H1 (cell line): ENCODE data around the gene YWHAE. TPM values are rescaled to one million over a fixed set of nuclear protein-coding genes. Genes with fewer than 3 reads are reported as not detected.

Experiments used
- CTCF ChIA-PET: fragments of 300-600 bp; sonication (Branson Sonifier 250); formaldehyde crosslinking; loops from one replicate; lab custom pipeline; 2021; ENCODE audit not compliant: partially characterized antibody; lab: Charles Lee
- POLR2A ChIA-PET: fragments of 300-600 bp; sonication (Branson Sonifier 250); formaldehyde crosslinking; loops from one replicate; lab custom pipeline; 2021; ENCODE audit warnings: inconsistent platforms; ENCODE audit not compliant: partially characterized antibody; lab: Charles Lee
- DNase-seq, 2 experiments: peaks; one replicate each; pipeline versions ENCODE4 v3.0.0 to v3.0.0-alpha.2; 2010 to 2022; ENCODE audit warnings: low spot score in 2 of 2, low read depth in 1 of 2, mixed read lengths in 1 of 2
- FAIRE-seq: peaks from 2 replicates; lab custom pipeline; 2011; peaks lifted over from hg19 to GRCh38; lab: Jason Lieb, UNC
- H2AFZ ChIP-seq: 2 replicates; pipeline ENCODE4 v1.8.1; 2012; ENCODE audit warnings: low read length, inconsistent platforms
- H2AK5ac ChIP-seq: 2 replicates; pipeline ENCODE4 v1.6.1; 2013; ENCODE audit warnings: low read depth, low read length
- H2BK120ac ChIP-seq: replicated peaks from 2 replicates; pipeline ENCODE3; 2013; ENCODE audit warnings: low read depth, low read length, inconsistent platforms
- H2BK12ac ChIP-seq: 2 replicates; pipeline ENCODE4 v1.6.1; 2013; ENCODE audit warnings: low read depth, low read length
- H2BK15ac ChIP-seq: 2 replicates; pipeline ENCODE4 v1.6.1; 2013; ENCODE audit warnings: low read length
- H2BK20ac ChIP-seq: 2 replicates; pipeline ENCODE4 v1.6.1; 2013; ENCODE audit warnings: low read length
- H2BK5ac ChIP-seq: 2 replicates; pipeline ENCODE4 v1.6.1; 2013; ENCODE audit warnings: low read depth, low read length
- H3K14ac ChIP-seq: 2 replicates; pipeline ENCODE4 v1.6.1; 2013; ENCODE audit warnings: inconsistent platforms; ENCODE audit not compliant: insufficient read length
- H3K18ac ChIP-seq: 2 replicates; pipeline ENCODE4 v1.6.1; 2013; ENCODE audit warnings: low read length; ENCODE audit errors: extremely low read depth
- H3K23ac ChIP-seq: 2 replicates; pipeline ENCODE4 v1.6.1; 2013; ENCODE audit warnings: inconsistent platforms; ENCODE audit not compliant: insufficient read length
- H3K23me2 ChIP-seq: 2 replicates; pipeline ENCODE4 v1.6.1; 2013; ENCODE audit warnings: low read depth, low read length
- H3K27ac ChIP-seq: 2 replicates; pipeline ENCODE4 v1.6.1; 2011; ENCODE audit warnings: low read depth, low read length, inconsistent platforms
- H3K27me3 ChIP-seq, 4 experiments: replicated peaks in 1 of 4; 1 replicate in 1 of 4; 2 replicates in 3 of 4; pipeline versions ENCODE4 v1.6.1 to v1.8.1; 2011 to 2013; ENCODE audit warnings: low read length in 3 of 4, mild to moderate bottlenecking in 3 of 4, inconsistent platforms in 2 of 4, mixed read lengths in 2 of 4, moderate library complexity in 1 of 4; ENCODE audit not compliant: control insufficient read depth in 3 of 4, insufficient read depth in 3 of 4; ENCODE audit errors: extremely low read depth in 1 of 4
- H3K36me3 ChIP-seq, 4 experiments: 2 replicates each; pipeline versions ENCODE4 v1.6.1 to v1.8.1; 2011 to 2013; ENCODE audit warnings: mild to moderate bottlenecking in 4 of 4, low read length in 3 of 4, moderate library complexity in 2 of 4, control low read depth in 1 of 4, inconsistent platforms in 1 of 4; ENCODE audit not compliant: insufficient read depth in 4 of 4, control insufficient read depth in 2 of 4
- H3K4ac ChIP-seq: replicated peaks from 2 replicates; pipeline ENCODE3; 2013; ENCODE audit warnings: low read length, low read depth, mixed read lengths, inconsistent platforms; ENCODE audit not compliant: insufficient read length
- H3K4me1 ChIP-seq, 4 experiments: replicated peaks in 1 of 4; 1 replicate in 1 of 4; 2 replicates in 3 of 4; pipeline versions ENCODE4 v1.6.1 to v1.8.1; 2011 to 2013; ENCODE audit warnings: low read length in 3 of 4, inconsistent platforms in 2 of 4, mixed read lengths in 1 of 4; ENCODE audit not compliant: insufficient read depth in 4 of 4, control insufficient read depth in 3 of 4
- H3K4me2 ChIP-seq, 2 experiments: 2 replicates each; pipeline versions ENCODE4 v1.6.1 to v1.8.1; 2011 to 2013; ENCODE audit warnings: low read depth in 2 of 2, low read length in 2 of 2, control low read depth in 1 of 2, inconsistent platforms in 1 of 2, mild to moderate bottlenecking in 1 of 2; ENCODE audit not compliant: insufficient read depth in 1 of 2
- H3K4me3 ChIP-seq, 4 experiments: fragments of 200-600, 300-600 bp in 1 of 4; sonication (generic), shearing (Covaris generic), sonication (Bioruptor Twin) in 1 of 4; 2 replicates each; pipeline versions ENCODE4 v1.5.1 to v1.8.1; 2011 to 2016; ENCODE audit warnings: low read length in 4 of 4, low read depth in 3 of 4, control low read depth in 2 of 4, inconsistent platforms in 2 of 4, mild to moderate bottlenecking in 2 of 4, mixed read lengths in 1 of 4, moderate library complexity in 1 of 4; ENCODE audit not compliant: insufficient read depth in 2 of 4; ENCODE audit errors: extremely low read depth in 1 of 4
- H3K56ac ChIP-seq: replicated peaks from 2 replicates; pipeline ENCODE3; 2013; ENCODE audit warnings: low read depth, mild to moderate bottlenecking, mixed read lengths, low read length, inconsistent platforms; ENCODE audit not compliant: insufficient read length
- H3K79me1 ChIP-seq: 2 replicates; pipeline ENCODE4 v1.6.1; 2013; ENCODE audit warnings: low read depth, low read length, control low read depth
- H3K79me2 ChIP-seq, 2 experiments: 2 replicates each; pipeline versions ENCODE4 v1.6.1 to v1.8.1; 2012 to 2013; ENCODE audit warnings: low read length in 2 of 2, mild to moderate bottlenecking in 2 of 2, inconsistent platforms in 1 of 2; ENCODE audit not compliant: insufficient read depth in 2 of 2, control insufficient read depth in 1 of 2
- H3K9ac ChIP-seq, 4 experiments: replicated peaks in 1 of 4; 1 replicate in 1 of 4; 2 replicates in 3 of 4; pipeline versions ENCODE4 v1.6.1 to v1.8.1; 2011 to 2013; ENCODE audit warnings: low read depth in 3 of 4, low read length in 3 of 4, control low read depth in 2 of 4, mild to moderate bottlenecking in 2 of 4, moderate library complexity in 2 of 4, inconsistent platforms in 1 of 4; ENCODE audit errors: extremely low read depth in 1 of 4
- H3K9me3 ChIP-seq, 2 experiments: 2 replicates each; pipeline versions ENCODE4 v1.6.1 to v1.8.1; 2012 to 2013; ENCODE audit warnings: mild to moderate bottlenecking in 2 of 2, moderate library complexity in 2 of 2, control low read depth in 1 of 2, inconsistent platforms in 1 of 2, low read depth in 1 of 2, low read length in 1 of 2, mixed read lengths in 1 of 2; ENCODE audit not compliant: insufficient read depth in 2 of 2
- H4K20me1 ChIP-seq, 2 experiments: replicated peaks in 1 of 2; 2 replicates each; pipeline versions ENCODE3 to v1.8.1; 2011 to 2013; ENCODE audit warnings: inconsistent platforms in 2 of 2, low read length in 2 of 2, mild to moderate bottlenecking in 1 of 2; ENCODE audit not compliant: insufficient read depth in 2 of 2, control insufficient read depth in 1 of 2
- H4K5ac ChIP-seq: 2 replicates; pipeline ENCODE4 v1.6.1; 2013; ENCODE audit warnings: low read length, low read depth, mixed read lengths, inconsistent platforms; ENCODE audit not compliant: insufficient read length
- H4K8ac ChIP-seq: 2 replicates; pipeline ENCODE4 v1.8.0; 2013; ENCODE audit warnings: mild to moderate bottlenecking, moderate library complexity, low read length, inconsistent platforms; ENCODE audit not compliant: insufficient read depth; ENCODE audit errors: extremely low read depth
- H4K91ac ChIP-seq: replicated peaks from 2 replicates; pipeline ENCODE3; 2013; ENCODE audit warnings: low read length, mixed read lengths, inconsistent platforms; ENCODE audit not compliant: insufficient read length
- EZH2 ChIP-seq: fragments of 200-600 bp; sonication (generic); IDR thresholded peaks from 2 replicates; pipeline ENCODE4 v1.7.1; 2012; ENCODE audit warnings: low read depth, mild to moderate bottlenecking, moderate library complexity, low read length, inconsistent platforms; ENCODE audit not compliant: severe bottlenecking
- RFX5 ChIP-seq: IDR thresholded peaks from 2 replicates; pipeline ENCODE4 v1.6.1; 2011; ENCODE audit warnings: low read depth, low read length, improper control_type of control experiment, borderline replicate concordance
- SUZ12 ChIP-seq: fragments of 200-600 bp; sonication (generic); IDR thresholded peaks from 2 replicates; pipeline ENCODE4 v1.6.1; 2012; ENCODE audit warnings: mild to moderate bottlenecking, inconsistent platforms, low read length, moderate library complexity, mixed read lengths
- WGBS, 2 experiments: shearing (Covaris generic) in 1 of 2; methylation state at CpG; one replicate each; pipeline versions ENCODE4 v1.1.6 to v1.1.7; 2013 to 2015; ENCODE audit warnings: low lambda C conversion rate in 2 of 2, mixed read lengths in 2 of 2, inconsistent platforms in 1 of 2, low coverage in 1 of 2, missing lambda C conversion rate in 1 of 2; ENCODE audit not compliant: insufficient replicate concordance in 2 of 2, insufficient coverage in 1 of 2, insufficient read length in 1 of 2; ENCODE audit errors: extremely low coverage in 1 of 2, missing lambda C conversion rate in 1 of 2; 5-methylcytosine and 5-hydroxymethylcytosine counted together
- polyA plus RNA-seq, 7 experiments: library from polyadenylated mRNA; depleted of rRNA in 3 of 7; stranded (reverse) in 5 of 7; unstranded in 2 of 7; fragments of >200 nt in 5 of 7; fragments of 200-250 nt in 2 of 7; gene quantifications; 1 replicate in 5 of 7; 2 replicates in 1 of 7; 4 replicates in 1 of 7; pipeline versions ENCODE4 v1.2.1 to v1.2.3, GENCODE V29; 2011 to 2013; ENCODE audit warnings: missing spikeins in 2 of 7, mixed read lengths in 2 of 7
- total RNA-seq: library from RNA; stranded (reverse); fragmentation: NEBNext Ultra II Directional; extraction: Animal tissue kit (Norgen Biotek cat#: 25700); gene quantifications from 2 replicates; pipeline ENCODE4 v1.2.1, GENCODE V29; 2021

Gene YWHAE
- total and polyA plus RNA-seq, 2 of the 8 experiments (the other 6 are each of a cell fraction or from before 2014, with no cell fraction given): 559 to 1,186 TPM

GRCh38 chr17:1420981-1421380, 21.0 kb upstream of the YWHAE start:
- Histone ChIP-seq H2AK5ac (no peak overlapping the region), H3K9ac (no peak overlapping the region), H3K18ac (no peak overlapping the region), H3K23ac (no peak overlapping the region), H2BK15ac (no peak overlapping the region), H2AFZ (no peak overlapping the region), H3K27ac (no peak overlapping the region), H4K5ac (no peak overlapping the region), H4K20me1 (peaks cover 0 to 8% of the 10 kb centered on the region in 2 experiments), H3K14ac (no peak overlapping the region), H2BK20ac (no peak overlapping the region), H3K4me2 (no peak overlapping the region), H3K36me3 (peaks cover 0 to 31% (median 21%) of the 10 kb centered on the region in 4 experiments; a peak in 7 of 8 replicates), H4K8ac (no peak overlapping the region), H3K56ac (no peak overlapping the region), H3K9me3 (no peaks in the 10 kb centered on the region), H3K4me3 (no peak overlapping the region), H2BK12ac (no peak overlapping the region), H3K79me2 (peaks cover 0 to 16% of the 10 kb centered on the region in 2 experiments; a peak in 2 of 4 replicates), H3K4ac (no peak overlapping the region), H4K91ac (no peak overlapping the region), H2BK120ac (no peak overlapping the region), H3K27me3 (no peaks in the 10 kb centered on the region), H3K4me1 (no peaks in the 10 kb centered on the region), H3K23me2 (no peaks in the 10 kb centered on the region), H3K79me1 (peaks cover 3% of the 10 kb centered on the region; the same call in 1 of the 2 replicates), H2BK5ac (no peak overlapping the region)
- ChIA-PET POLR2A (interaction anchor here (0.6 kb wide), 1 partner anchor 94 kb away, joined by 3 read pairs; no protein-coding TSS in a partner anchor), CTCF (no interaction called here)
- DNase-seq (no peak), FAIRE-seq (no peak)
- TF ChIP-seq RFX5: no peak
- TF ChIP-seq EZH2: no peak
- TF ChIP-seq SUZ12: no peak
- WGBS, 2 experiments: 82% methylated on average over 2 of the region's 2 CpGs; no CpG with 5 or more reads in 1 of the 2 experiments
